Measurements from ENCODE around the gene ZNF333.

DNA sequence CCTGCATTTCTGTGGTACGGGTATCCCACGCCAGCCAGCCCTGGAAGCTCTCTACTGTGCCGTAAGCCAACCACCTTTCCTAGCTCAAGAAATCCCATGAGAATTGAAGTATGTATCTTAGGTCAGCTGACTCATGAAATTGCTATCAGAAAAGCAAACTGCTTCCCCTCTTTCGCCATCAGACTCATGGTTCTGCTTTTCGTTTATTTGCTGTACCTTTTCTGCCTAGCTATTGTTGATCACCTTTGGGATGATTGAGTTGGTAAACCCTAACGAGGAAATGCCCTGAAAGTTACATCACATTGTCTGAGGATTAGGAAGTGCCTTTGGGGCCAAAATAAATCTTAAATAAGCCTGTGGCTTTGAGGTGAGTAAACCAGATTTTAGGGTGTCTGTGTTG, 15.1 kb upstream of the ZNF333 start, which contains the start of gene ADGRE3:
- TF ChIP-seq GATA2 (IDR thresholded peaks at IDR 0.05; ENCODE audit: insufficient read depth, insufficient read length, low read depth, low read length) (no peak), POLR2A (IDR thresholded peaks at IDR 0.05; ENCODE audit: low read depth, low read length) (no peak)
- TF ChIP-seq, protein P1, sequence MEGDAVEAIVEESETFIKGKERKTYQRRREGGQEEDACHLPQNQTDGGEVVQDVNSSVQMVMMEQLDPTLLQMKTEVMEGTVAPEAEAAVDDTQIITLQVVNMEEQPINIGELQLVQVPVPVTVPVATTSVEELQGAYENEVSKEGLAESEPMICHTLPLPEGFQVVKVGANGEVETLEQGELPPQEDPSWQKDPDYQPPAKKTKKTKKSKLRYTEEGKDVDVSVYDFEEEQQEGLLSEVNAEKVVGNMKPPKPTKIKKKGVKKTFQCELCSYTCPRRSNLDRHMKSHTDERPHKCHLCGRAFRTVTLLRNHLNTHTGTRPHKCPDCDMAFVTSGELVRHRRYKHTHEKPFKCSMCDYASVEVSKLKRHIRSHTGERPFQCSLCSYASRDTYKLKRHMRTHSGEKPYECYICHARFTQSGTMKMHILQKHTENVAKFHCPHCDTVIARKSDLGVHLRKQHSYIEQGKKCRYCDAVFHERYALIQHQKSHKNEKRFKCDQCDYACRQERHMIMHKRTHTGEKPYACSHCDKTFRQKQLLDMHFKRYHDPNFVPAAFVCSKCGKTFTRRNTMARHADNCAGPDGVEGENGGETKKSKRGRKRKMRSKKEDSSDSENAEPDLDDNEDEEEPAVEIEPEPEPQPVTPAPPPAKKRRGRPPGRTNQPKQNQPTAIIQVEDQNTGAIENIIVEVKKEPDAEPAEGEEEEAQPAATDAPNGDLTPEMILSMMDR (IDR thresholded peaks at IDR 0.05; ENCODE audit: extremely low read depth in 1 of 2, insufficient read depth in 1 of 2, low read depth in 1 of 2, low read length in 2 of 2) = no peak
